PFSK-1 (cell line): ENCODE results near the gene DCUN1D3. TPM values are rescaled to one million over a fixed set of nuclear protein-coding genes. Genes with fewer than 3 reads are reported as not detected.

Experiments
- FOXP2 ChIP-seq: optimal IDR thresholded peaks from 2 replicates; pipeline ENCODE3; 2011; ENCODE audit warnings: borderline replicate concordance, control low read depth, inconsistent platforms; ENCODE audit not compliant: insufficient read depth; ENCODE audit errors: extremely low read length, extremely low read depth
- POLR2AphosphoS5 ChIP-seq: IDR thresholded peaks from 2 replicates; pipeline ENCODE4 v1.6.1; 2012; ENCODE audit warnings: low read depth, mild to moderate bottlenecking, control low read depth, low read length, moderate library complexity
- REST ChIP-seq, 2 experiments: IDR thresholded peaks; 2 replicates each; pipeline versions ENCODE4 v1.6.1 to v1.8.0; 2011 to 2012; ENCODE audit warnings: low read depth in 2 of 2, low read length in 2 of 2, control low read depth in 1 of 2, inconsistent platforms in 1 of 2, mild to moderate bottlenecking in 1 of 2, moderate library complexity in 1 of 2; ENCODE audit not compliant: insufficient read depth in 1 of 2
- SIN3A ChIP-seq: IDR thresholded peaks from 2 replicates; pipeline ENCODE4 v1.6.1; 2012; ENCODE audit warnings: mild to moderate bottlenecking, low read length, moderate library complexity, borderline replicate concordance; ENCODE audit not compliant: insufficient read depth
- TAF1 ChIP-seq: IDR thresholded peaks from 2 replicates; pipeline ENCODE4 v1.6.1; 2012; ENCODE audit warnings: low read length, control low read depth, borderline replicate concordance; ENCODE audit not compliant: insufficient read depth
- polyA plus RNA-seq: library from polyadenylated mRNA; unstranded; fragments of >200 nt; gene quantifications from one replicate; pipeline ENCODE4 v1.2.1, GENCODE V29; 2012; ENCODE audit warnings: low read depth, missing spikeins; ENCODE audit not compliant: insufficient read length

Gene DCUN1D3
- polyA plus RNA-seq = 0.63 TPM

- peak; percentile 70; the same call in 1 of the 2 replicates for TF ChIP-seq TAF1
- TF ChIP-seq POLR2AphosphoS5 = peak; percentile 66; the same call in 1 of the 2 replicates
- no peak for TF ChIP-seq SIN3A
- peak; percentile 24 for TF ChIP-seq FOXP2
- TF ChIP-seq REST (IDR thresholded peaks at IDR 0.05; ENCODE audit: insufficient read depth in 1 of 2, low read depth in 2 of 2, low read length in 2 of 2) = no peak
Measured at GRCh38 chr16:20900299-20901067, at the start of gene DCUN1D3, which contains the start of gene LYRM1. Gene DCUN1D3 (minus strand): TSS chr16:20900358. CDS start chr16:20862538, 37,820 bp downstream. Gene LYRM1 (plus strand): TSS chr16:20900771. CDS start chr16:20915556, 14,785 bp downstream.

GRCh38 chr16:20949660-20950059 is 49.5 kb upstream of the DCUN1D3 start:
- TF ChIP-seq FOXP2 (no peak), REST (IDR thresholded peaks at IDR 0.05; ENCODE audit: insufficient read depth in 1 of 2, low read depth in 2 of 2, low read length in 2 of 2) (no peak), TAF1 (no peak), SIN3A (no peak), POLR2AphosphoS5 (no peak)

GRCh38 chr16:20948444-20948843 is 48.3 kb upstream of the DCUN1D3 start:
- no peak for TF ChIP-seq TAF1
- no peak for TF ChIP-seq FOXP2
- TF ChIP-seq POLR2AphosphoS5 = no peak
- no peak for TF ChIP-seq SIN3A
- TF ChIP-seq REST (IDR thresholded peaks at IDR 0.05; ENCODE audit: insufficient read depth in 1 of 2, low read depth in 2 of 2, low read length in 2 of 2) = no peak

GRCh38 chr16:20946015-20946629 is 46.0 kb upstream of the DCUN1D3 start:
- TF ChIP-seq REST (IDR thresholded peaks at IDR 0.05; ENCODE audit: insufficient read depth in 1 of 2, low read depth in 2 of 2, low read length in 2 of 2) (no peak), TAF1 (no peak), FOXP2 (no peak), POLR2AphosphoS5 (no peak), SIN3A (no peak)
